ENCODE measurements around the gene SGIP1. TPM values are rescaled to one million over a fixed set of nuclear protein-coding genes. Genes with fewer than 3 reads are reported as not detected.

The SGIP1 gene
- total and polyA plus RNA-seq, 2 of the 8 experiments (the other 6 are each of a cell fraction or from before 2014, with no cell fraction given), result 1.4 to 2.1 TPM

GRCh38 chr1:66791621-66792610, 258.0 kb downstream of the SGIP1 start:
- H3K4me2 ChIP-seq (ENCODE audit: insufficient read depth in 1 of 2, low read depth in 2 of 2, low read length in 2 of 2), result no peak overlapping the region
- H2AFZ ChIP-seq (ENCODE audit: low read length), result no peak overlapping the region
- H3K23me2 ChIP-seq (ENCODE audit: low read depth, low read length), result no peaks in the 10 kb centered on the region
- H3K4me3 ChIP-seq (ENCODE audit: extremely low read depth in 1 of 4, insufficient read depth in 2 of 4, low read depth in 3 of 4, low read length in 4 of 4), result no peak overlapping the region
- H4K5ac ChIP-seq (ENCODE audit: insufficient read length, low read depth, low read length), result no peak overlapping the region
- H2BK12ac ChIP-seq (ENCODE audit: low read depth, low read length), result no peak overlapping the region
- no peak overlapping the region for H2BK15ac ChIP-seq (ENCODE audit: low read length)
- no peak overlapping the region for H3K56ac ChIP-seq (replicated peaks; ENCODE audit: insufficient read length, low read depth, low read length)
- H3K18ac ChIP-seq (ENCODE audit: extremely low read depth, low read length), result no peak overlapping the region
- H2BK120ac ChIP-seq (replicated peaks; ENCODE audit: low read depth, low read length), result no peak overlapping the region
- H3K4me1 ChIP-seq (replicated peaks in 1 of 4; ENCODE audit: control insufficient read depth in 3 of 4, insufficient read depth in 4 of 4, low read length in 3 of 4), result no peaks in the 10 kb centered on the region
- H3K9ac ChIP-seq (replicated peaks in 1 of 4; ENCODE audit: extremely low read depth in 1 of 4, low read depth in 3 of 4, low read length in 3 of 4), result no peak overlapping the region
- H3K79me2 ChIP-seq (ENCODE audit: control insufficient read depth in 1 of 2, insufficient read depth in 2 of 2, low read length in 2 of 2), result no peaks in the 10 kb centered on the region
- H4K8ac ChIP-seq (ENCODE audit: extremely low read depth, insufficient read depth, low read length), result no peak overlapping the region
- no peak for FAIRE-seq
- no peak overlapping the region for H4K91ac ChIP-seq (replicated peaks; ENCODE audit: insufficient read length, low read length)
- H3K4ac ChIP-seq (replicated peaks; ENCODE audit: insufficient read length, low read depth, low read length), result no peak overlapping the region
- H3K36me3 ChIP-seq (ENCODE audit: control insufficient read depth in 2 of 4, insufficient read depth in 4 of 4, low read length in 3 of 4), result no peaks in the 10 kb centered on the region
- no peak for DNase-seq (ENCODE audit: low read depth in 1 of 2, low spot score in 2 of 2)
- H3K9me3 ChIP-seq (ENCODE audit: insufficient read depth in 2 of 2, low read depth in 1 of 2, low read length in 1 of 2), result no peaks in the 10 kb centered on the region
- H3K27me3 ChIP-seq (replicated peaks in 1 of 4; ENCODE audit: control insufficient read depth in 3 of 4, extremely low read depth in 1 of 4, insufficient read depth in 3 of 4, low read length in 3 of 4), result no peaks in the 10 kb centered on the region
- H3K27ac ChIP-seq (ENCODE audit: low read depth, low read length), result no peak overlapping the region
- TF ChIP-seq CTBP2 (IDR thresholded peaks at IDR 0.05; ENCODE audit: borderline replicate concordance, insufficient read depth, insufficient read length, low read length) (no peak), CEBPB (IDR thresholded peaks at IDR 0.05; ENCODE audit: low read depth, low read length) (no peak), ATF3 (IDR thresholded peaks at IDR 0.05; ENCODE audit: insufficient read depth, low read depth, low read length) (no peak), SP4 (IDR thresholded peaks at IDR 0.05; ENCODE audit: low read length) (no peak), MAX (IDR thresholded peaks at IDR 0.05) (no peak), POU5F1 (IDR thresholded peaks at IDR 0.05; ENCODE audit: low read depth, low read length) (no peak)
- no peak overlapping the region for H2AK5ac ChIP-seq (ENCODE audit: low read depth, low read length)
- ChIA-PET CTCF (ENCODE audit: partially characterized antibody) (interaction anchor here (1.1 kb wide), 1 partner anchor 288 kb away, joined by 3 read pairs; no protein-coding TSS in a partner anchor), POLR2A (ENCODE audit: partially characterized antibody) (no interaction called here)
- no peaks in the 10 kb centered on the region for H4K20me1 ChIP-seq (replicated peaks in 1 of 2; ENCODE audit: control insufficient read depth in 1 of 2, insufficient read depth in 2 of 2, low read length in 2 of 2)
- no peak overlapping the region for H3K14ac ChIP-seq (ENCODE audit: insufficient read length)
- no peaks in the 10 kb centered on the region for H3K79me1 ChIP-seq (ENCODE audit: low read depth, low read length)
- no peak overlapping the region for H3K23ac ChIP-seq (ENCODE audit: insufficient read length)
- WGBS, 2 experiments (ENCODE audit: extremely low coverage in 1 of 2, insufficient coverage in 1 of 2, insufficient read length in 1 of 2, insufficient replicate concordance in 2 of 2, low coverage in 1 of 2, low lambda C conversion rate in 2 of 2, missing lambda C conversion rate in 1 of 2), result 92% methylated on average over 5 of the region's 5 CpGs; no CpG with 5 or more reads in 1 of the 2 experiments
- no peak overlapping the region for H2BK5ac ChIP-seq (ENCODE audit: low read depth, low read length)
- H2BK20ac ChIP-seq (ENCODE audit: low read length), result no peak overlapping the region
